B cell (primary cell): Measurements from ENCODE around the gene PHIP. TPM values are rescaled to one million over a fixed set of nuclear protein-coding genes. Genes with fewer than 3 reads are reported as not detected.

Source experiments
- ATAC-seq: fragments of 200-7000 bp; cut with Tn5 transposase; one replicate; pipeline ENCODE4 v1.10.0; 2021; ENCODE audit warnings: low read depth, mild to moderate bottlenecking, moderate number of reproducible peaks, moderate library complexity
- CTCF ChIA-PET: fragments of 350-600 bp; sonication (Branson Sonifier 250); formaldehyde crosslinking; loops from one replicate; lab custom pipeline; 2021; ENCODE audit warnings: antibody characterized with exemption, inconsistent platforms; lab: Charles Lee
- POLR2A ChIA-PET: fragments of 350-600 bp; sonication (Branson Sonifier 250); formaldehyde crosslinking; loops from one replicate; lab custom pipeline; 2021; ENCODE audit warnings: antibody characterized with exemption; lab: Charles Lee
- DNase-seq: peaks from one replicate; pipeline ENCODE4 v3.0.0; 2013
- H2AFZ ChIP-seq: 2 replicates; pipeline ENCODE4 v1.6.1; 2012; ENCODE audit warnings: mild to moderate bottlenecking, low read depth, low read length; ENCODE audit not compliant: insufficient read depth, poor library complexity, severe bottlenecking
- H3K27ac ChIP-seq, 2 donors: 1 replicate in 1 of 2; 2 replicates in 1 of 2; pipeline ENCODE4 v1.5.1; 2012 to 2013; ENCODE audit warnings: low read length in 2 of 2, mild to moderate bottlenecking in 2 of 2, moderate library complexity in 1 of 2
- H3K27me3 ChIP-seq, 4 experiments: fragments of 200-600 bp in 1 of 4; sonication (generic) in 1 of 4; replicated peaks in 1 of 4; 1 replicate in 2 of 4; 2 replicates in 2 of 4; pipeline versions ENCODE4 v1.6.1 to v1.7.0; 2013 to 2016; ENCODE audit warnings: low read length in 3 of 4, mild to moderate bottlenecking in 2 of 4, mixed read lengths in 1 of 4, moderate library complexity in 1 of 4; ENCODE audit not compliant: insufficient read depth in 4 of 4, control insufficient read depth in 3 of 4; ENCODE audit errors: control extremely low read depth in 1 of 4
- H3K36me3 ChIP-seq, 2 experiments: replicated peaks in 1 of 2; 1 replicate in 1 of 2; 2 replicates in 1 of 2; pipeline versions ENCODE4 v1.6.1 to v1.7.1; 2013; ENCODE audit warnings: low read length in 1 of 2; ENCODE audit not compliant: insufficient read depth in 2 of 2, control insufficient read depth in 1 of 2; ENCODE audit errors: control extremely low read depth in 1 of 2, extremely low read depth in 1 of 2
- H3K4me1 ChIP-seq, 2 donors: fragments of 200-600 bp in 1 of 2; sonication (generic) in 1 of 2; 1 replicate in 1 of 2; 2 replicates in 1 of 2; pipeline versions ENCODE4 v1.5.1 to v1.6.1; 2013 to 2017; ENCODE audit warnings: low read length in 2 of 2; ENCODE audit not compliant: control insufficient read depth in 2 of 2, insufficient read depth in 2 of 2
- H3K4me2 ChIP-seq: replicated peaks from 2 replicates; pipeline ENCODE3; 2012; ENCODE audit warnings: mild to moderate bottlenecking, low read depth, low read length; ENCODE audit not compliant: poor library complexity, severe bottlenecking
- H3K4me3 ChIP-seq, 5 experiments: fragments of 200-600 bp in 1 of 5; sonication (generic) in 1 of 5; 1 replicate in 3 of 5; 2 replicates in 2 of 5; pipeline versions ENCODE4 v1.5.1 to v1.7.0; 2011 to 2016; ENCODE audit warnings: low read length in 4 of 5, mild to moderate bottlenecking in 4 of 5, low read depth in 2 of 5, control low read depth in 1 of 5, moderate library complexity in 1 of 5; ENCODE audit not compliant: insufficient read depth in 1 of 5; ENCODE audit errors: control extremely low read depth in 1 of 5, extremely low read depth in 1 of 5
- H3K79me2 ChIP-seq: fragments of 200-600 bp; sonication (generic); one replicate; pipeline ENCODE4 v1.6.0; 2016; ENCODE audit warnings: low read length; ENCODE audit not compliant: control insufficient read depth, insufficient read depth
- H3K9ac ChIP-seq: fragments of 200-600 bp; sonication (generic); 2 replicates; pipeline ENCODE4 v1.6.1; 2017; ENCODE audit warnings: mild to moderate bottlenecking, low read length, moderate library complexity
- H3K9me3 ChIP-seq, 3 donors: one replicate each; pipeline versions ENCODE4 v1.6.1 to v1.7.1; 2013; ENCODE audit warnings: low read length in 2 of 3; ENCODE audit not compliant: control insufficient read depth in 2 of 3, insufficient read depth in 1 of 3; ENCODE audit errors: control extremely low read depth in 1 of 3
- H4K20me1 ChIP-seq: 2 replicates; pipeline ENCODE4 v1.6.0; 2012; ENCODE audit warnings: mild to moderate bottlenecking, low read length; ENCODE audit not compliant: insufficient read depth, control insufficient read depth, poor library complexity, severe bottlenecking
- H3K27ac Mint-ChIP-seq: one replicate; pipeline ENCODE4 v1.8.0; 2021; ENCODE audit warnings: mixed read lengths
- H3K27me3 Mint-ChIP-seq: one replicate; pipeline ENCODE4 v1.8.0; 2021; ENCODE audit warnings: mixed read lengths
- H3K4me1 Mint-ChIP-seq: one replicate; pipeline ENCODE4 v1.8.0; 2021; ENCODE audit warnings: mixed read lengths
- H3K4me3 Mint-ChIP-seq: one replicate; pipeline ENCODE4 v1.8.0; 2021; ENCODE audit warnings: mixed read lengths
- H3K9me3 Mint-ChIP-seq: one replicate; pipeline ENCODE4 v1.8.0; 2022; ENCODE audit warnings: mixed read lengths; ENCODE audit not compliant: insufficient read depth
- CTCF ChIP-seq: fragments of 200-600 bp; IDR thresholded peaks from one replicate; pipeline ENCODE4 v1.8.0; 2022; ENCODE audit warnings: antibody characterized with exemption, mild to moderate bottlenecking
- EZH2 ChIP-seq: IDR thresholded peaks from 2 replicates; pipeline ENCODE4 v1.6.1; 2012; ENCODE audit warnings: borderline replicate concordance, low read depth, mild to moderate bottlenecking, moderate library complexity, low read length; ENCODE audit not compliant: insufficient read depth, poor library complexity, severe bottlenecking
- WGBS: methylation state at CpG from one replicate; pipeline ENCODE4 v1.1.5; 2013; ENCODE audit warnings: missing lambda C conversion rate; ENCODE audit not compliant: insufficient coverage; 5-methylcytosine and 5-hydroxymethylcytosine counted together
- intact Hi-C: fragments of 100-400 bp; cut with micrococcal nuclease; formaldehyde crosslinking; loops from one replicate; pipeline ENCODE4 v1.10.0; 2022
- polyA plus RNA-seq: library from polyadenylated mRNA; depleted of rRNA; stranded (reverse); fragments of >200 nt; gene quantifications from 2 replicates; pipeline ENCODE4 v1.2.3, GENCODE V29; 2012
- total RNA-seq, 2 donors: library from RNA; stranded (reverse); fragments of 120-200 nt in 1 of 2; gene quantifications; 1 replicate in 1 of 2; 2 replicates in 1 of 2; pipeline versions ENCODE4 v1.2.3 to v1.2.4, GENCODE V29; 2013 to 2022

Gene PHIP
- total and polyA plus RNA-seq, 2 donors (not counting 1 experiment from before 2014, with no cell fraction given) = 7.4 to 52.7 TPM

GRCh38 chr6:79034865-79035264 is 43.2 kb downstream of the PHIP start:
- no peak for DNase-seq
- Histone ChIP-seq H2AFZ (no peak overlapping the region), H3K27me3 (no peaks in the 10 kb centered on the region), H3K4me1 (no peaks in the 10 kb centered on the region), H3K9ac (no peak overlapping the region), H3K4me2 (no peak overlapping the region), H4K20me1 (peaks cover 8% of the 10 kb centered on the region), H3K36me3 (peaks cover 19 to 30% of the 10 kb centered on the region in 2 experiments), H3K9me3 (no peaks in the 10 kb centered on the region), H3K79me2 (peaks cover 17% of the 10 kb centered on the region), H3K4me3 (no peak overlapping the region), H3K27ac (no peak overlapping the region)
- no CpG with 5 or more reads among the region's 2 CpGs for WGBS
- H3K27me3 Mint-ChIP-seq = no peaks in the 10 kb centered on the region
- no peak overlapping the region for H3K4me3 Mint-ChIP-seq
- ATAC-seq = no peak
- ChIA-PET POLR2A (no interaction called here), CTCF (interaction anchor here (0.5 kb wide), 1 partner anchor 14 kb away, joined by 5 read pairs; no protein-coding TSS in a partner anchor)
- intact Hi-C loops = no loop called here
- peaks cover 17% of the 10 kb centered on the region for H3K4me1 Mint-ChIP-seq
- no peak for TF ChIP-seq EZH2
- no peak for TF ChIP-seq CTCF
- H3K9me3 Mint-ChIP-seq = no peaks in the 10 kb centered on the region
- H3K27ac Mint-ChIP-seq = no peak overlapping the region

- Histone ChIP-seq H3K27me3 (no peaks in the 10 kb centered on the region), H3K4me2 (no peak overlapping the region), H3K4me1 (no peaks in the 10 kb centered on the region), H3K79me2 (peaks cover 11% of the 10 kb centered on the region), H3K4me3 (no peak overlapping the region), H3K27ac (no peak overlapping the region), H3K9ac (no peak overlapping the region), H3K9me3 (no peaks in the 10 kb centered on the region), H2AFZ (no peak overlapping the region), H4K20me1 (peaks cover 15% of the 10 kb centered on the region), H3K36me3 (peaks cover 21 to 25% of the 10 kb centered on the region in 2 experiments)
- DNase-seq (no peak), ATAC-seq (no peak)
- TF ChIP-seq CTCF = no peak
- no peak for TF ChIP-seq EZH2
- no peak overlapping the region for H3K27ac Mint-ChIP-seq
- POLR2A ChIA-PET = no interaction called here
- no peaks in the 10 kb centered on the region for H3K9me3 Mint-ChIP-seq
- no CpG with 5 or more reads among the region's 3 CpGs for WGBS
- H3K27me3 Mint-ChIP-seq = no peaks in the 10 kb centered on the region
- intact Hi-C loops = no loop called here
- CTCF ChIA-PET = no interaction called here
- peaks cover 17% of the 10 kb centered on the region for H3K4me1 Mint-ChIP-seq
- no peak overlapping the region for H3K4me3 Mint-ChIP-seq
Measured at GRCh38 chr6:79033279-79033678, 44.8 kb downstream of the PHIP start.
